ENCODE measurements around the gene CLRN1.
"Not testable (repeated sequence)": the region's sequence is repeated elsewhere in the genome, so short reads cannot be mapped to it uniquely, and the experiment has no call there.

The CLRN1 gene

GRCh38 chr3:151002003-151002981 lies 29.8 kb upstream of the CLRN1 start:
- no peak for DNase-seq (ENCODE audit: low read depth)
- TF ChIP-seq, protein P1, sequence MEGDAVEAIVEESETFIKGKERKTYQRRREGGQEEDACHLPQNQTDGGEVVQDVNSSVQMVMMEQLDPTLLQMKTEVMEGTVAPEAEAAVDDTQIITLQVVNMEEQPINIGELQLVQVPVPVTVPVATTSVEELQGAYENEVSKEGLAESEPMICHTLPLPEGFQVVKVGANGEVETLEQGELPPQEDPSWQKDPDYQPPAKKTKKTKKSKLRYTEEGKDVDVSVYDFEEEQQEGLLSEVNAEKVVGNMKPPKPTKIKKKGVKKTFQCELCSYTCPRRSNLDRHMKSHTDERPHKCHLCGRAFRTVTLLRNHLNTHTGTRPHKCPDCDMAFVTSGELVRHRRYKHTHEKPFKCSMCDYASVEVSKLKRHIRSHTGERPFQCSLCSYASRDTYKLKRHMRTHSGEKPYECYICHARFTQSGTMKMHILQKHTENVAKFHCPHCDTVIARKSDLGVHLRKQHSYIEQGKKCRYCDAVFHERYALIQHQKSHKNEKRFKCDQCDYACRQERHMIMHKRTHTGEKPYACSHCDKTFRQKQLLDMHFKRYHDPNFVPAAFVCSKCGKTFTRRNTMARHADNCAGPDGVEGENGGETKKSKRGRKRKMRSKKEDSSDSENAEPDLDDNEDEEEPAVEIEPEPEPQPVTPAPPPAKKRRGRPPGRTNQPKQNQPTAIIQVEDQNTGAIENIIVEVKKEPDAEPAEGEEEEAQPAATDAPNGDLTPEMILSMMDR (IDR thresholded peaks at IDR 0.05; ENCODE audit: control insufficient read depth, insufficient read depth, low read depth, low read length, missing control alignments): no peak
- H3K4me3 ChIP-seq (ENCODE audit: control insufficient read depth, low read depth, low read length): no peak overlapping the region

DNA sequence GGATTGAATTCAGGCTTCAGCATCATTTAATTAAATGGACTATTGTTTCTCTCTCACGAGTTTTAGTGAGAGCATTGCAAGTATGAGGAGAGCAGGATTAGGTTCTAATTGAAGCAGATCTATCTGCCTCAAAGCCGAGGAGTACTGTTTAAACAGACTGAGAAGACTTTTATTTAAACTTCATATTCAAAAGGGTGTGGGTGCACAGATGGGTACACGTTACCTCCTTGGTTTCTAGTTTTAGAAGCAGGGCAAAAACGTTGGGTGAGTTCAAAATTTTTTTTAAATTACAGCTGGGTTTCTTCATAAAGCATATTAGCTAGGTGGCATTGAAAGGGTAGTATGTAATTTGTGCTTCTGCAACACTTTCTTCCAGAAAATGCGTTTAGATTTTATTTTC lies 26.5 kb upstream of the CLRN1 start:
- H3K4me3 ChIP-seq (ENCODE audit: control insufficient read depth, low read depth, low read length): no peak overlapping the region
- DNase-seq (ENCODE audit: low read depth): no peak
- TF ChIP-seq, protein P1 (IDR thresholded peaks at IDR 0.05; ENCODE audit: control insufficient read depth, insufficient read depth, low read depth, low read length, missing control alignments): no peak

DNA sequence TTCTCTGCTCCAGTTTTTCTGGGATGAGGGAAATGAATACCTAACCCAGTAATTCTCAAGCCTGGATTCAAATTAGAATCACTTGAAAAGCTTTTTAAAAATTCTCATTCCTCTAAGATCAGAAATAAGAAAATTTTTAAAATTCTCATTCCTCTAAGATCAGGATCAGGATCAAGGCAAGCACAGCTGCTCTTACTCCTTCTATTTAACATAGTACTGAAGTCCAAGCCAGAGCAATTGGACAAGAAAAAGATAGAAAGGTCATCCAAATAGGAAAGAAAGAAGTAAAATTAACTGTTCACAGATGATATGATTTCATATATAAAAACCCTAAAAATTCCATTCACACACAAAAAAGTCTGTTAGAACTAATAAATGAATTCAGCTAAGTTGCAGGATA lies 24.2 kb upstream of the CLRN1 start:
- H3K4me3 ChIP-seq (ENCODE audit: control insufficient read depth, low read depth, low read length): no peak overlapping the region
- TF ChIP-seq, protein P1 (IDR thresholded peaks at IDR 0.05; ENCODE audit: control insufficient read depth, insufficient read depth, low read depth, low read length, missing control alignments): no peak

GRCh38 chr3:150995510-150995909 lies 23.0 kb upstream of the CLRN1 start:
- no peak for DNase-seq (ENCODE audit: low read depth)
- no peak overlapping the region for H3K4me3 ChIP-seq (ENCODE audit: control insufficient read depth, low read depth, low read length)
- TF ChIP-seq, protein P1 (IDR thresholded peaks at IDR 0.05; ENCODE audit: control insufficient read depth, insufficient read depth, low read depth, low read length, missing control alignments): no peak

More for the DNA sequence above, 24.2 kb upstream of the CLRN1 start:
- DNase-seq (ENCODE audit: low read depth): no peak

DNA sequence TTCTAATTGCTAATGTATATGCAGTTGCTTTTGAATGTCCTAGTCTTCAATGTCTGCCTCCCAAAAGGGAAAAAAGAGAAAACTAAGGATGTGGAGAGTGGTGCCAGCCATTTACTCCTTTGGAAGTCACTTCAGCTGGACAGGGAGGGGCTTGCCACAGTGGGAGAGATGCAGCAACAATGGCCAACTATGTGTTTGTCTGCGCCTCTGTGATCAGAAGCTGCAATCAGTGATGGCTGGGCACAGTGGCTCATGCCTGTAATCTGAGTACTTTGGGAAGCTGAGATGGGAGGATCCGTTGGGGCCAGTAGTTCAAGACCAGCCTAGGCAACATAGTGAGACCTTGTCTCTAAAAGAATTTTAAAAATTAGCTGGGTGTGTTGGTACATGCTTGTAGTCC lies 16.7 kb upstream of the CLRN1 start:
- no peak overlapping the region for H3K4me3 ChIP-seq (ENCODE audit: control insufficient read depth, low read depth, low read length)
- DNase-seq (ENCODE audit: low read depth): no peak
- TF ChIP-seq, protein P1 (IDR thresholded peaks at IDR 0.05; ENCODE audit: control insufficient read depth, insufficient read depth, low read depth, low read length, missing control alignments): no peak

DNA sequence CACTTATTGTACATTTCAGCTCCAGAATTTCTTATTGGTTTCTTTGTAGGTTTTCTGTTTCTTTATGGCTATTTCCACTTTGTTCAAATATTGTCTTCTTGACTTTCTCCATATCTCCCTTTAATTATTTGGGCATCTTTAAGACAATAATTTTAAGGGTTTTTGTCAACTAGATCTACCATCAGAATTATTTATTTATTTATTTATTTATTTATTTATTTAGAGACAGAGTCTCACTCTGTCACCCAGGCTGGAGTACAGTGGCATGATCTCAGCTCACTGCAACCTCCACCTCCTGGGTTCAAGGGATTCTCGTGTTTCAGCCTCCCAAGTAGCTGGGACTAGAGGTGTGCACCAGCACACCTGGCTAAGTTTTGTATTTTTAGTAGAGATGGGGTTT lies 15.9 kb upstream of the CLRN1 start:
- H3K4me3 ChIP-seq (ENCODE audit: control insufficient read depth, low read depth, low read length); DNase-seq (ENCODE audit: low read depth): not testable (repeated sequence)

DNA sequence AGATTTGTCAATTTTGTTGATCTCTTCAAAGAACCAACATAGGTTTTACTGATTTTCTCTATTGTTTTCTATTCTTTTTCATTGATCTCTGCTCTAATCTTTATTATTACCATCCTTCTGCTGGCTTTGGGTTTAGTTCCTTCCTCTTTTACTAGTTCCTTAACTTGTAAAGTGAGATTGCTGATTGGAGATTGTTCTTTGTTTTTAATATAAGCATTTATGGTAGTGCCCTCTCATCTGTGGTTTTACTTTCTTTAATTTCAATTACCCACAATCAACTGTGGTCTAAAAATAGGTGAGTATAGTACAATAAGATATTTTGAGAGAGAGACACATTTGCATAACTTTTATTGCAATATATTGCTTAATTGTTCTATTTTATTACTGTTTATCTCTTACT lies 13.2 kb upstream of the CLRN1 start:
- DNase-seq (ENCODE audit: low read depth): no peak

More for the DNA sequence above, 13.2 kb upstream of the CLRN1 start:
- no peak overlapping the region for H3K4me3 ChIP-seq (ENCODE audit: control insufficient read depth, low read depth, low read length)
- TF ChIP-seq, protein P1 (IDR thresholded peaks at IDR 0.05; ENCODE audit: control insufficient read depth, insufficient read depth, low read depth, low read length, missing control alignments): no peak
